MG63 (cell line): ENCODE results near the gene TNRC6C. TPM values are rescaled to one million over a fixed set of nuclear protein-coding genes. Genes with fewer than 3 reads are reported as not detected.

Source experiments
- DNase-seq: peaks from one replicate; pipeline ENCODE4 v3.0.0-alpha.2; 2020
- H3K27me3 ChIP-seq: fragments of 250-450 bp; sonication (Bioruptor Pico); 2 replicates; pipeline ENCODE4 v1.5.1; 2020; ENCODE audit warnings: mild to moderate bottlenecking, moderate library complexity
- H3K36me3 ChIP-seq: fragments of 250-450 bp; sonication (Bioruptor Pico); 2 replicates; pipeline ENCODE4 v1.5.1; 2020; ENCODE audit warnings: mild to moderate bottlenecking, moderate library complexity
- H3K4me3 ChIP-seq: fragments of 250-450 bp; sonication (Bioruptor Pico); 2 replicates; pipeline ENCODE4 v1.5.1; 2020; ENCODE audit warnings: mild to moderate bottlenecking, moderate library complexity
- H3K9me3 ChIP-seq: fragments of 250-450 bp; sonication (Bioruptor Pico); 2 replicates; pipeline ENCODE4 v1.5.1; 2020; ENCODE audit warnings: mild to moderate bottlenecking, moderate library complexity
- total RNA-seq: library from RNA; depleted of rRNA; stranded (reverse); fragments of >200 nt; shearing (Covaris generic); gene quantifications from 2 replicates; pipeline ENCODE4 v1.2.3, GENCODE V29; 2014; ENCODE audit warnings: low replicate concordance

Gene TNRC6C
- total RNA-seq, 1 experiment from 2014 or later = 3.2 TPM

DNA sequence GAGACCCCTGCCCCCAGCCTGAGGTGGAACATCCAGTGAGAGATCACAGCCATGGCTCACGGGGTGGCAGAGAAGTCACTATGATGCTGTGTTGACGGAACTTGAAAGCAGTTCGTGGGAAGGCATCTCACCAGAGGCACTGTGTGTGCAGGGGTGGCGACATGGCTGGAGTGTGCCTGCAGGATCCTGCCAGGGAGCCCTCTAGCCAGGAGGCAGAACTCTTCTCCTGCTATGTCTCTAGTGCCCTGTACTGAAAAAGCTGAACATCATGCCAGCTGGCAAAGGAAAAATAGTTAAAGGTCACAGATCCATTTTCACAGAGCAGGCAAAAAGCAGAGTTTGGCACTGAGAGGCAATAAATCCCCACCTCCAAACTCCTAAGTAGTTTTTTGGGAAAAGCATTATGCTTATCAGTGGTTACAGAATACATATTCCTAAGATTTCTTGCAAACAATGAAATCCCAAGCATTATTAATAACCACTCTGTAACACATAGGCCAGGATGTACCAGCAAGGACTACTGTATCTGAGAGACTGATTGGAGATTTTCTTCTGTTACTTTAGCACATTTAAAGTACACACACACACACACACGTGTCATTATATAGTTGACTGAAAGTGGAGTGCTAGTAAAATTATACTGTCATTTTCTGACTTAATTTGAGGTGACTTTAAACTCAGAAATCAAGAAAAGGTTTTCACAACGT lies 36.8 kb downstream of the TNRC6C start:
- DNase-seq = peak; percentile 8
- no peaks in the 10 kb centered on the region for H3K9me3 ChIP-seq
- H3K4me3 ChIP-seq = no peak overlapping the region
- H3K36me3 ChIP-seq = no peaks in the 10 kb centered on the region
- no peaks in the 10 kb centered on the region for H3K27me3 ChIP-seq

DNA sequence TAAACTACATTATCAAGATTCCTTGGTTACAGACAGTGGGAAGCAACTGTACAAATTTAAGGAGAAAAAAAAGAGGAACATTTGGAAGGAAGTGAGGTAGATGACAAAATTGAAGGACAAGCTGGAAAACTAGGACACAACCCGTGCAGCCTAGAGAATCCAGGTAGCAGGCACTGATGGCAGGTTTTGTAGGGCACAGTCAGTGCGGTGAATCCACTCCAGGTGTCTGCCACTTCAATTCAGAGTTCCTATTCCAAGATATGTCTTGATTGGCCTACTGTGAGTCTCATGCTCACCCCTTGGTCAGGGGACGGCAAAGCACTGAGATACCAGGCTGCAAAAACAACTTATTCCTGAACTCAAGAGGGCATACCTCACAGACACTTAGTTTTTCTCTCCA lies 37.8 kb downstream of the TNRC6C start:
- Histone ChIP-seq H3K4me3 (no peak overlapping the region), H3K36me3 (no peaks in the 10 kb centered on the region), H3K9me3 (no peaks in the 10 kb centered on the region), H3K27me3 (no peaks in the 10 kb centered on the region)
- DNase-seq = no peak

DNA sequence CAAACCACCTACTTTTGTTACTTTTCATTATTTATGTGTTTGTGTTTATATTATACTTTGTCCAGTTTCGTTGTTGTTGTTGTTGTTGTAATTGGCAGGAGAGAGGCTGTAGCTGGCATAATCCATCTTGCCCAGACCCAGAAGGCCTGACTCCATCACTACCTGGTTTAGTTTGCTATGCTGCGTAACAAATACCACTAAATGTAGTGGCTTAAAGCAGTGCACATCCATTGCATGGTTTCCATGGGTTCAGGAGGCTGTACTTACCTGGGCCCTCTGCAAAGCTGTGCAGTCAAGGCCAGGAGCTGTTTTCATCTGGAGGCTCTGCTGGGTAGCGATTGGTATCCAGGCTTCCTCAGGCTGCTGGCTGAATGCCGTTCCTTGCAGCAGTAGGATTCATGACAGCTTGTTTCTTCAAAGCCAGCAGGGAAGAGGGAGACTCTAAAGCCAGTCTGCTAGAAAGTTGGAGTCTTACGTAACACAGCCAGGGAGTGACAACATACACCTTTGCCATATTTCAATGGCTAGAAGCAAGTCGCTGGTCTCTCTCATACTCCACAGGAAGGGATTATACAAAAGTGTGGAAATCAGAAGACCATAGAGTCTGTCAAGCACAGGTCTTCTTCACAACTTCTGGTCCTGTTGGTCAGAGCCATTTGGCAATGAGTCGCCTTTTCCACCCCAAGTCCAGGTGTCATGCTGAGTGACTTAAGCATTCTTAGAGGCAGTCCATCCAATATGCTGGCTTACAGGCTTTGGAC lies 41.1 kb downstream of the TNRC6C start:
- no peak for DNase-seq
- Histone ChIP-seq H3K9me3 (no peaks in the 10 kb centered on the region), H3K36me3 (no peaks in the 10 kb centered on the region), H3K4me3 (no peak overlapping the region), H3K27me3 (no peaks in the 10 kb centered on the region)

DNA sequence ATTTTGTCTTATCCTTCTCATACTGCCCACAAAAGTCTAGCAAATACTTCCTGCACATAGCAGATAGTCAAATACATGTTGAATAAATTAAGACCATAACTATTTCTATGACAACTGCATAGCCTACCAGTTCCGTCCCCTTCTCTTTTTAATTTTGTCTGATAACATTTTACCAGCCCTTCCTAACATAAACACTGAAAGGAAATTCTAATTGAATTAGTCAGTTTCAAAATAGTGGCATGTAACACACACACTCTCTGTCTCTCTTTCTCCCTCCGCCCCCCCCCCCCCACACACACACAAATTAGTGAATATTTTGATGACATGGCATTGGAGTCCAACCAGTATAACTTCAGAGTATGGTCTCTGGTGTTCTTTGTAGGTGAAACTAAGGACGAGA lies 41.8 kb downstream of the TNRC6C start:
- H3K36me3 ChIP-seq = no peaks in the 10 kb centered on the region
- no peak for DNase-seq
- no peaks in the 10 kb centered on the region for H3K27me3 ChIP-seq
- H3K9me3 ChIP-seq = no peaks in the 10 kb centered on the region
- no peak overlapping the region for H3K4me3 ChIP-seq

DNA sequence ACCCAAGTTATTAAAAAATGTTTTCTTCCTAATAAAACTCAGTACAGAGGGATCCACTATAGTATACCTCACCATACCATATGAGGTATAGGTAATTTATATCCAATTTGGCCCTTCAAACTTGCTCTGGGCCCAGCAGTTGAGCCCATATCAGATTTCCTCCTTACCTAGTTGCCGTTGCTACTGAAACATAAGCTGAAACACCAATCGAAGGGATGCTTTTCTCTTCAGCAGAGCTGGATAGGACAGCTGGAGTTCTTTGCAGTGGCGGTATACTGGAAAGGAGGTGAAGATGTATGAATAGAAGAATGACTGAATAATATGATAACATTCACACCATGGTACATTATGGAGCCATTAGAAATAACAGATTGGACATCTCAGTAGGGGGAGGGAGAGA lies 42.7 kb downstream of the TNRC6C start:
- no peaks in the 10 kb centered on the region for H3K36me3 ChIP-seq
- no peak overlapping the region for H3K4me3 ChIP-seq
- H3K27me3 ChIP-seq = no peaks in the 10 kb centered on the region
- no peak for DNase-seq
- no peaks in the 10 kb centered on the region for H3K9me3 ChIP-seq

DNA sequence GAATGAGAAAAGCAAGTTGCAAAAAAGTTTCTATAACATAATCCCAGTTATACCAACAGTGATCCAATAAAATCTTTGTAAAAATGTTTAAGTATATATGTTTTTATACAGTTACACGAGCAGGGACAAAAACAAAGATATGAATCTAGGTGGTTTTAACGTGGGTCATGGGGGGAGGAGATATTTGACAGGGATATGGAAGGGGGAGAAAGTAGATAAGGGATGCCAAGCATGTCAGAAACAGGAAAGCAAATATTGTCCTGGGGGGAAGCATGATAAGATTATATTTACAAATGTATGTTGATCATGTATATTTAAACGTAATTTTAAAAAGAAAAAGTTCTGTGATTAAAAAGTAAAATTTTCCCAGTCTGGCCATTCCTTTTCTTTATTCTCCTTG lies 43.1 kb downstream of the TNRC6C start:
- no peaks in the 10 kb centered on the region for H3K36me3 ChIP-seq
- H3K4me3 ChIP-seq = no peak overlapping the region
- no peaks in the 10 kb centered on the region for H3K27me3 ChIP-seq
- no peaks in the 10 kb centered on the region for H3K9me3 ChIP-seq
- DNase-seq = no peak

DNA sequence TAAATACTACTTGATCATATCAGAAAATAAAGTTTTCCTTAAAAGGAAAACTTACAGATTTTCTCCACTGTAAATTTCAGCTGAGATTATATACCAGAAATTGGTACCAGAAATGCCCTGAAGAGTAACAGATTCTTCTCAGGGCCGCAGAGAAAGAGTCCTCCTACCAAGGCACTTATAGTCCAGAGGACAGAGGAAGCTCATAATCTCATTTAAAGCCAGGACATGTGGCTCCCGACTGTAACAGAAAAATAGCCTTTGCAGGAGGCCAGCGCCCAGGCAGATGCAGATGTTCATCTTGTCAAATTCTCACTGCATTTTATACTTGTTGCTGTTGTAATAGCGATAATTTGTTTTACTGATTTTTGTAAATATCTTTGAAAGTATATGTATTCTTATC lies 43.7 kb downstream of the TNRC6C start:
- Histone ChIP-seq H3K27me3 (no peaks in the 10 kb centered on the region), H3K36me3 (no peaks in the 10 kb centered on the region), H3K4me3 (no peak overlapping the region), H3K9me3 (no peaks in the 10 kb centered on the region)
- DNase-seq = no peak

DNA sequence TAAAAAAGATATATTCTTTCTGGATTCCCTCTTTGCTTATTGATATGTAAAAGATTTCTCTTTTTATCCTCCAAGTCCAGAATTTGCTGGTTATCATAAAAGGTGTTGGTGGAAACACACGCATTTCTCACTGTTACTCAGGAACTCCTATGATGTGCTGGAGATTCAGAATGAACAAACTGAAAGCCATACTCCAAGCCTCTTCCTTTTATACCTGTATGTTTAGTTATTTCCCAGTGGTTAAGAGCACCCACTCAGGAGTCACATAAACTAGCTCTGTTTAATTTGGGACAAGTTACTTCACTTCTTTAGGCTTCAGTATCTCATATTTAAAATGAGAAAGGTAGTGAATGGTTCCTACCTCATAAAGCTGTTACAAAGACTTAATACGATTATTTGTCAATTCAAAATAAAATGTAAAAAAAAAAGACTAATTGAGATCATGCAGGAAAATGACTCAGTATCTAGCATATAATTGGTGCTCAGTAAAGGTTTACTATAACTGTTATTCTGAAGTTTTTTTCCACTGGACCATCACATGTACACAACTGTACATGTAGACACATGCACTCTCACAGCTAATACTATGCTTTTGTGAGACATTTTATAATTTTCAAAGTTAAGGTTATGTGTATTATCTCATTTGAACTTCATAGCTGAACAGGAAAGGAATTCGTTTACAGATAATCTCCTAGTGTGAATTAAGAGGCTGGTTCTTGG lies 47.1 kb downstream of the TNRC6C start:
- H3K4me3 ChIP-seq = no peak overlapping the region
- no peaks in the 10 kb centered on the region for H3K9me3 ChIP-seq
- DNase-seq = no peak
- H3K27me3 ChIP-seq = no peaks in the 10 kb centered on the region
- no peaks in the 10 kb centered on the region for H3K36me3 ChIP-seq

DNA sequence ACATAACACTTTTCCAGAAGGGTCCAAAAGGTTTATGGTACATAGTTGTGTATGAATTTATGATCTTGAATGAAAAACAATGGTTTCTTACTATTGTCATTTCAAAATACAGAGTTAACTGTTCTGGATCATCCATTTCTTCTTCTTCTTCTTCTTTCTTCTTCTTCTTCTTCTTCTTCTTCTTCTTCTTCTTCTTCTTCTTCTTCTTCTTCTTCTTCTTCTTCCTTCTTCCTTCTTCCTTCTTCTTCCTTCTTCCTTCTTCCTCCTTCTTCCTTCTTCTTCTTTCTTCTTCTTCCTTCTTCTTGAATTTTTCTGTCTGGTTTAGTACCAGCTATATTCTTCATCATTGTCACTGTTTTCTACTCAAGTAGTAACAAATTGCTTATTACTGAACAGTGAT lies 47.8 kb downstream of the TNRC6C start:
- H3K9me3 ChIP-seq = no peaks in the 10 kb centered on the region
- no peaks in the 10 kb centered on the region for H3K36me3 ChIP-seq
- H3K4me3 ChIP-seq = no peak overlapping the region
- H3K27me3 ChIP-seq = no peaks in the 10 kb centered on the region
- no peak for DNase-seq

DNA sequence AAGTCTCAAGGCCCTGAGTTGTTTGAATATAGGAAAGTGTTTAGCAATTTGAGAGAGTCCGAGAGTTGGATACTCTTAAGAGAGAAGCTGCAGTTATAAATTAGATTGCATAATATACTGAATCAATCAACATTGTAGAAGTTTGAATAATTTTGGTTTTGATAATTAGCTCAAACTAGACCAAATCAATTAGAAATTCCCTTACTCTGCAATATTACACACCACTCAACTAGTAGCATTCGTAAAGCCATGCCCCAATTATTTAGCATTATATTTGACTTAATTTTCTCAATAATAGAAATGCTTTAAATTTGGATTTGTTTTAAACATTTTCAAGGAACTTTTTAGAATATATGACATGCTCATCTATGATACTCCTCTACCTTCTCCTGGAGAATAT lies 49.1 kb downstream of the TNRC6C start:
- H3K36me3 ChIP-seq = no peaks in the 10 kb centered on the region

DNA sequence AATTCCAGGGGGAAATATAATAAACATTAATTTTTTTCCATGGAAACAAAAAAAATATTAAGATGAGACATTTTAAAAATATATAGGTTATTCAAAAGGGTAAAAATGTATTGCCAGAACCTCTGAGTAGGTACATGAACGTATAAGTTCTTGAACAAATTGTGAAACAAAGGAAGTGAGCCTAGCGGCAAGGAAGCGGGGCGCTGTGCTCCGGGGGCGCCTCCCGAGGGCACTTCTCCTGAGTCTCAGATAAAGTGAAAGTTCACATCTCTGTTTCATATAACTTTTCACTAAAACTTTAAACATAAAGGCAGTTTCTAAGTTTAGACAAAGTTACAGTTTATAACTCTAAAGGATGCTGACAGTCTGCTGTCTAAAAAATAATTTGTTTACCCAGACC lies 52.3 kb downstream of the TNRC6C start:
- DNase-seq = no peak
- no peaks in the 10 kb centered on the region for H3K27me3 ChIP-seq
- no peak overlapping the region for H3K4me3 ChIP-seq
- H3K36me3 ChIP-seq = no peaks in the 10 kb centered on the region
- no peaks in the 10 kb centered on the region for H3K9me3 ChIP-seq

More for the DNA sequence above, 49.1 kb downstream of the TNRC6C start:
- no peak for DNase-seq
- H3K9me3 ChIP-seq = no peaks in the 10 kb centered on the region
- no peak overlapping the region for H3K4me3 ChIP-seq
- H3K27me3 ChIP-seq = no peaks in the 10 kb centered on the region

DNA sequence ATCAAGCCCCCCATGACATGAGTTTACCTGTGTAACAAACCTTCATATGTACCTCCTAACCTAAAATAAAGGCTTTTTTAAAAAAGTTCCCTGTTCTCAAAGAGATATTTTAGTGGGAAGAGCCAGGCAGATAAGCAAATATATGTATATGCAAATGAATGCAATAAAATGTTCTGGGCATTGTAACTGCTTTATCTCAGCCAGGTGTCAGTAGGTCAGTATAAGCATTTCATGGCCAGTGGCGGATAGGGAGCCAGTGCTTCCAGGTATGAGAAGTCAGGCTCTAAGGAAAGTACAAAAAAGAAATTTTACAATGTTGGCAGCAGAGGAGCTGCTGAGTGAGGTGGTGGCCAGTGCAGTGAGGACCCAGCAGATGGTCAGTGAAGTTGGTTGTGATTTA lies 53.9 kb downstream of the TNRC6C start:
- Histone ChIP-seq H3K4me3 (no peak overlapping the region), H3K27me3 (no peaks in the 10 kb centered on the region), H3K36me3 (no peaks in the 10 kb centered on the region), H3K9me3 (no peaks in the 10 kb centered on the region)
- DNase-seq = no peak

DNA sequence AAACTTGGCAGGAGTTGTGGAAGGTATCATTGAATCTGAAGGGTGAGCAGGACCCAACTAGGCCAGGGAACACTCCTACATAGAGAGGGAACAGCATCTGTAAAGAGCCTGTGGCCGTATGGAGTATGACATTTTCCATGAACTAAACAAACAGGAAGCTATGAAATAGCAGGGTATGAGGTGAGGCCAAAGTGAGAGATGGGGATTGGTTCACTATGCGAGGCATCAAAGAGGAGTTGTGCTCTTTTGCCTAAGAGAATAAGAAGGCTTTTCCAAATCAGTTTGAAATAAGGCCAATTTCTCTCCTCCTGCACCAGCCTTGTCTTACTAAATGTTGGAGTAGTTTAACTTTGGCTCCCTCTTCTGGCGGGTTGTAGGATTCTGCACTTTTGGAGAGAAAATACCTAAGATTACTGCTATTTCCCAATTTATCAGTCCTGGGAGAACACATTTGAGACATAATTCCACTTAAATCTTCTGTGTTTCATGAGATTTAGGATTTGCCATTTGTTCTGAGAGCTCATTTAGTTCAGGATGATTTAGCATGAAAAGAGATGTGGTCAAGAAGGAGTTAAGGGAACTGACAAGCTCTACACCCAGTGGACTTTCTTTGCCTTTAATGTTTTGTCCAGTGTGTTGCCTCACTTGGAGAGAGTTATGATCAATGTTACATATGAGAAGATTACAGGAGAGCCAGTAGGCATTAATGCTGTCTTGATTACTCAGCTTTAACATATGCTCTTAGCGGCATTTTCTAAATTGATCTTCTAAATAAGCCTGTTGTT lies 55.4 kb downstream of the TNRC6C start:
- Histone ChIP-seq H3K9me3 (no peaks in the 10 kb centered on the region), H3K27me3 (no peaks in the 10 kb centered on the region), H3K36me3 (no peaks in the 10 kb centered on the region), H3K4me3 (no peak overlapping the region)
- DNase-seq = no peak

DNA sequence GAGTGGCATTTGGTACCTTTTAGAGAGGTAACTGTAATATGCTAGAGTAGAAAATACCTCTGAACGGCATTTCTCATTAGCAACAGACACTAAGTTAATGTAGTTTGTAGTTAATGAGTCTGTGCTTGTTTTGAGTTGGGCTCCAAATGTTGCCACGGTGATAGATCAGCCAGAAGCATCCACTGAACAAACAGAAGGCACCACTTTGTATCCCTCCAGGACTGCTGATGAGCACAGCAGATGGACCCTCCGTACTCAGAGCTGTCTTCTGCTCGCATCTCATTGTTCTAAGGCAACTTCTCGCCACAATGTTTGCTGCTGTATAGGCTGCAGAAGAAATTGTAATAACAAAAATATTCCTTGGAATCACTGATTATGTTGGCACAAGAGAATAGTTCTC lies 56.1 kb downstream of the TNRC6C start:
- Histone ChIP-seq H3K36me3 (no peaks in the 10 kb centered on the region), H3K4me3 (no peak overlapping the region), H3K9me3 (no peaks in the 10 kb centered on the region), H3K27me3 (no peaks in the 10 kb centered on the region)
- no peak for DNase-seq

DNA sequence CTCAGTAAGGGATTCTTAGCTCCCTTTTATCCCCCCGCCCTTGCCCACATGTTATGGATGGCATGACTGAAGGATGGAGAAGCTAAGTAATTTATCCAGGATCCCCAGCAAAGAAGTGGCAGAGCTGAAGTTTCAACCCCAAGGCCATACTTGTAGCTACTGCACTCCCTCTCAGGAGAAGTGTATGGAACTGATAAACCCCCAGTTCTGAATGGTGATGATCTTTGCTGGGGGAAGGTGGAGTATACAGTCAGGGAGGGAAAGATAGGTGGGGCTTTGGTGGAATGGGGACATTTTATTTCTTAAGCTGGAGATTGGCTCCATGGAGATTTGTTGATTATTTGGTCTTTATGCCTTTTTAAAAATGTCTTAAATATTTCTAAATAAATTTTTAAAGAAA lies 58.3 kb downstream of the TNRC6C start:
- Histone ChIP-seq H3K4me3 (no peak overlapping the region), H3K9me3 (no peaks in the 10 kb centered on the region), H3K36me3 (no peaks in the 10 kb centered on the region), H3K27me3 (no peaks in the 10 kb centered on the region)
- no peak for DNase-seq

DNA sequence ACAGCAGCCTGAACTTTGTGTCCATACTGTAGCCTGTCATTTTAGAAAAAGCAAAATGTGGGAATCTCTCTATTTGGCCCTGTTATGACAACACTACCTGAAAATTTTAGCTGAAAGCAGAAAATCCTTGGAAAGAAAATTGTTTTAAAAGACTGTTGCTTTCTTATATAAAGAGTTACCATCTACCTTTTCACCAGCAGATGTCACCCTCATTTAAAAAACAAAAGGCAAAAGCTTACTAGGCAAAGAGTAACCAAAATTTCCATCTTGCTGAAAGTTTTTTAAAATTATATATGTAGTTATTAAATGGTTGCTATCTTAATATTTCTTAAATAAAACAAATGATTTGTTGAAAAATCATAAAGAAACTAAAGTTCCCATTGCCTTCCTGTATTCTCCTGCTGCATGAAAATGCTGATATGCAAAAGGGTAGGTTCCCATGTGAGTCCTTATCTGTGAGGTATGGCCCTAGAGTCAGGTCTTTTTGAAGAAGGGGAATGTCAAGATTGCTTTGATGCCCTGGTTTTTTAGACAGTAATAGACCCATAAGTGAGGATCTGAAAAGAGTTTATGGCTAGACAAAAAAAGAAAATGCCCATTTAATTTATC lies 61.0 kb downstream of the TNRC6C start:
- DNase-seq = no peak
- Histone ChIP-seq H3K4me3 (no peak overlapping the region), H3K27me3 (no peaks in the 10 kb centered on the region), H3K9me3 (no peaks in the 10 kb centered on the region), H3K36me3 (no peaks in the 10 kb centered on the region)
